ACC112 (cell line): ENCODE results near the gene GNAO1.
"Not testable (repeated sequence)": the region's sequence is repeated elsewhere in the genome, so short reads cannot be mapped to it uniquely, and the experiment has no call there.

Source experiments
- H2AFZ ChIP-seq: fragments of 200-600 bp; sonication (generic); one replicate; pipeline ENCODE4 v1.6.0; 2017; ENCODE audit warnings: antibody characterized with exemption, low read length; ENCODE audit not compliant: unreplicated experiment
- H3K27ac ChIP-seq: fragments of 200-600 bp; sonication (generic); 2 replicates; pipeline ENCODE4 v1.5.1; 2014; ENCODE audit warnings: low read depth, mild to moderate bottlenecking, antibody characterized with exemption, low read length, moderate library complexity
- H3K27me3 ChIP-seq: fragments of 200-600 bp; sonication (generic); 2 replicates; pipeline ENCODE4 v1.6.1; 2014; ENCODE audit warnings: mild to moderate bottlenecking, antibody characterized with exemption, low read length, moderate library complexity, mixed read lengths; ENCODE audit not compliant: insufficient read depth
- H3K36me3 ChIP-seq: fragments of 200-600 bp; sonication (generic); 2 replicates; pipeline ENCODE4 v1.6.1; 2016; ENCODE audit warnings: mild to moderate bottlenecking, antibody characterized with exemption, low read length, moderate library complexity, mixed read lengths; ENCODE audit not compliant: insufficient read depth
- H3K4me1 ChIP-seq: fragments of 200-600 bp; sonication (generic); one replicate; pipeline ENCODE4 v1.6.1; 2016; ENCODE audit warnings: low read length, mixed read lengths; ENCODE audit not compliant: insufficient read depth, unreplicated experiment, control insufficient read depth
- H3K4me3 ChIP-seq: fragments of 200-600 bp; sonication (generic); 2 replicates; pipeline ENCODE4 v1.5.1; 2014; ENCODE audit warnings: mild to moderate bottlenecking, low read depth, low read length
- H3K79me2 ChIP-seq: fragments of 200-600 bp; sonication (generic); one replicate; pipeline ENCODE4 v1.6.0; 2016; ENCODE audit warnings: low read length; ENCODE audit not compliant: control insufficient read depth, unreplicated experiment, insufficient read depth

The GNAO1 gene

DNA sequence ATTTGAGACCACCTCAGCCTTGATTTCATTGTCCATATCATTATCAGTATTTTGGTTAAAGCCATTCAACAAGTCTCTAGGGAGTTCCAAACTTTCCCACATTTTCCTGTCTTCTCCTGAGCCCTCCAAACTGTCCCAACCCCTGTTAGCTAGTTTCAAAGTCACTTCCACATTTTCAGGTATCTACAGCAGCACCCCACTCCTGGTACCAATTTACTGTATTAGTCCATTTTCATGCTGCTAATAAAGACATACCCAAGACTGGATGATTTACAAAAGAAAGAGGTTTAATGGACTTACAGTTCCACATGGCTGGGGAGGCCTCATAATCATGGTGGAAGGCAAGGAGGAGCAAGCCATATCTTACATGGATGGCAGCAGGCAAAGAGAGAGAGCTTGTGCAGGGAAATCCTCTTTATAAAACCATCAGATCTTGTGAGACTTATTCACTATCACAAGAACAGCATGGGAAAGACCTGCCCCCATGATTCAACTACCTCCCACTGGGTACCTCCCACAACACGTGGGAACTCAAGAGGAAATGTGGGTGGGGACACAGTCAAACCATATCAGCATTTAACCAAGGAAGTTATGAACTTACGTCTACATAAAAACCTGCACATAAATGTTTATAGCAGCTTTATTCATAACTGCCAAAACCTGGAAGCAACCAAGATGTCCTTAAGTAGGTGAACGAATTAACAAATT lies 189.6 kb downstream of the GNAO1 start:
- H3K4me1 ChIP-seq, H3K27me3 ChIP-seq, H2AFZ ChIP-seq, H3K27ac ChIP-seq, H3K79me2 ChIP-seq, H3K4me3 ChIP-seq: not testable (repeated sequence)
- H3K36me3 ChIP-seq = peaks cover 68% of the 10 kb centered on the region

DNA sequence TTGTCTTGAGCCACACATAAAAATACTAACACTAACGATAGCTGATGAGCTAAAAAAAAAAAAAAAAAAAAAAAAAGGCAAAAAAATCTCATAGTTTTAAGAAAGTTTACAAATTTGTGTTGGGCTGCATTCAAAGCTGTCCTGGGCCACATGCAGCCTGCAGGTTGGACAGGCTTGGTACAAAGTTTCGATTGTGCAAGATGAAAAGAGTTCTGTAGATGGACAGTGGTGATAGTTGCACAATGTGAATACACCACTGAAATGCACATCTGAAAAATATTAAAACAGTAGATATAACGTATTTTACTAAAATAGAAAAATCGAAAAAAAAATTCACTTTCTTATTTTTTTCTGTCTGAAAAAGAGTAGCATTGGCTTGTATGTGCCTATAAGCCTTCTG lies 191.2 kb downstream of the GNAO1 start:
- Histone ChIP-seq H2AFZ (no peak overlapping the region), H3K27ac (no peak overlapping the region), H3K4me1 (no peaks in the 10 kb centered on the region), H3K79me2 (no peaks in the 10 kb centered on the region), H3K36me3 (peaks cover 65% of the 10 kb centered on the region), H3K27me3 (no peaks in the 10 kb centered on the region), H3K4me3 (no peak overlapping the region)

DNA sequence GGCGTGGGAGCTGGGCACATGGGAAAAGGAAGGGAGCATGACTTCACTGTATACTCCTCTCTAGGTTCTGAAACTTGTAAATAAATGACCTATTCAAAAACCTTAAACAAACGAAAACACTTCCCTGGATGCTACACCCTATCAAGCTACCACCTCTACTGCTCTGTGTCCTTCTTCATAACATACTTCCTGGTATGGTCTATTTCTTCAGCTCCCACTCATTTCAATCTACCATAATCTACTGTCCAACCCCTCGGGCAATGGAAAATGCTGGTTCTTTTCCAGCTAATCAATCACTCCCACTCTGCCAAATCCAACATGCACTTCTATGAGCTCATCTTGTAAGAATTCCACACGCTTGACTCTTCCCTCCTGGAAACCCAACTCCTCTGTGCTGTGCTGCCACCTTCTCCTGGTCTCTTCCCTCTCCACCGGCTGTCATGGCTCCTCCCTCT lies 191.6 kb downstream of the GNAO1 start:
- Histone ChIP-seq H3K27me3 (no peaks in the 10 kb centered on the region), H2AFZ (no peak overlapping the region), H3K4me3 (no peak overlapping the region), H3K79me2 (no peaks in the 10 kb centered on the region), H3K36me3 (peaks cover 62% of the 10 kb centered on the region), H3K4me1 (no peaks in the 10 kb centered on the region), H3K27ac (no peak overlapping the region)

DNA sequence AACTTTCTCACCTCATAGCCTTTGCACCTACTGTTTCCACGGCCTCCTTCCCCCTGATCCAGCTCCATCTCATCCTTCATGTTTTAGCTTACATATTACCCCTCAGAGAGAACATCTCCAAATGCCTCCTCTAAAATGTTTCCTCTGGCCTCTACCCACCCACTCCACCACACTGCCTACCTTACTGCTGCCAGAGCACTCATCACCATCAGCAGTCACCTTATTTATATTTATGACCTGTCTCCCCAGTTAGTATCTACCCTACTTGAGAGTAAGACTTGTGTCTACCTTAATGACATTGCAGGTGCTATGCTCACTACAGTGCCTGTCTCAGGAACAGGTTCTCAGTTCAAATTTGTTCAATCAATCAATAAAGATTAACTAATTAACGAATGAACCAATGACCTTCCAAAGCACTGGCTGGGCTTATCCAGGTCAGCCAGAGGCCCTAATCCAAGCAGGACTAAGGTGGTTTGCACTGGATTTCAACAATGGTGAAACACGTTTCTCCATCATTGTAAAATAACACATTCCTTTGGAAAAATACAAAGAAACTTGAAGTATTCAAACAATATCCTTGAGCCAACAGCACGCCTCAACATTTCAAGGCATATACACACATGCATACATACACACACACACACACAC lies 192.9 kb downstream of the GNAO1 start:
- no peaks in the 10 kb centered on the region for H3K27me3 ChIP-seq

DNA sequence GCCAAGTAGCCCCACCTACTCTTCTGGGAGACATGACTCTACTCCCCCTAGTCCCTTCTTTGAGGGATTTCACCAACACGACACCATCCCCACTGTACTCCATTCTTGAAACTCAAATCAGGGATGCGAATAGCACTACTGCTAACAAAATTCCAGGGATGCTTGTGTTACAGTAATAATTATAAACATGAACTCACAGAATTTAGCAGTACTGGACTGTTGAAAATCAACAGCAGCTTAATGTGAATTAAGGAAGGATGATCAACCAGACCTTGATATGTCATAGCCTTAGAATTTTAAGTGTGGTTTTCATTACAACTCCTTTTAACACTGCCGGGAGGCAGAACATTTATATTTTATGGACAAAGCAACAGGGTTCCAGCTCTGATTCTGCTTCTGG lies 196.1 kb downstream of the GNAO1 start:
- peaks cover 37% of the 10 kb centered on the region for H3K36me3 ChIP-seq

More for the DNA sequence above, 192.9 kb downstream of the GNAO1 start:
- peaks cover 7% of the 10 kb centered on the region for H3K4me1 ChIP-seq
- H3K36me3 ChIP-seq = peaks cover 58% of the 10 kb centered on the region
- H3K79me2 ChIP-seq = no peaks in the 10 kb centered on the region
- H3K4me3 ChIP-seq = no peak overlapping the region
- no peak overlapping the region for H3K27ac ChIP-seq
- H2AFZ ChIP-seq = no peak overlapping the region

DNA sequence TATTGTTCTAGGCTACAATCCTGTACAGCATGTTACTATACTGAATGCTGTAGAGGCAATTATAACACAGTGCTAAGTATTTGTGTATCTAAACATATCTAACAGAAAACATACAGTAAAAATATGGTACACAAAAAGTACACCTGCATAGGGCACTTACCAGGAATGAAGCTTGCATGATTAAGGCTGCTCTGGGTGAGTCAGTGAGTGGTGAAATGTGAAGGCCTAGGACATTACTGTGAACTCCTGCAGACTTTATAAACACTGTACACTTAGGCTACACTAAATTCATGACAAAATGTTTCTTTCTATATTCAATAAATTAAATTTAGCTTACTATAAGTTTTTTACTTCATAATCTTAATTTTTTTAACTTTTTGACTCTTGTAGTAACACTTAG lies 196.9 kb downstream of the GNAO1 start:
- no peak overlapping the region for H3K27ac ChIP-seq
- peaks cover 30% of the 10 kb centered on the region for H3K36me3 ChIP-seq

More for the DNA sequence above, 196.1 kb downstream of the GNAO1 start:
- Histone ChIP-seq H3K4me3 (no peak overlapping the region), H3K27me3 (no peaks in the 10 kb centered on the region), H3K79me2 (no peaks in the 10 kb centered on the region), H3K27ac (no peak overlapping the region), H2AFZ (no peak overlapping the region), H3K4me1 (peaks cover 22% of the 10 kb centered on the region)

DNA sequence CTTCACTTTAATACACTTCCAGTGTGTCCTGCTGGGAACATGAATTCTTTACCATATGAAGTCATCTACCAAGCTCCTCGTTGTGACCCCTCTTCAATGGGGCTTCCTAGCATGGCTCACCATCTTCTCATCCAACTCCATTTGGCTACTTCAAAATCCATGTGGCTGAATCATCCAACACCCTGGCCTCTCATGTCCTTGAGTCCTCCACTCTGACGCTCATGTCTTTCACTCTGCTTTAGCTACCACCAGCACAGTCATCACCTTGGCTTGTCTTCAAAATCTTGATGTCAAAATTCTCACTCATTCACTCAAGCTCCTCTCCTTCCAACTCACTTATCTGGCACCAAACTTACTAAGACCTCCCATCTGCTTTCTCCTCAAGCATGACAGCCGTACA lies 198.3 kb downstream of the GNAO1 start:
- H3K27me3 ChIP-seq = no peaks in the 10 kb centered on the region
- peaks cover 18% of the 10 kb centered on the region for H3K36me3 ChIP-seq
- no peak overlapping the region for H2AFZ ChIP-seq
- peak overlapping the region; percentile 27; the same call in 1 of the 2 replicates for H3K4me3 ChIP-seq
- H3K79me2 ChIP-seq = no peaks in the 10 kb centered on the region
- H3K27ac ChIP-seq = peak overlapping the region; percentile 92
- H3K4me1 ChIP-seq = peaks cover 22% of the 10 kb centered on the region

More for the DNA sequence above, 196.9 kb downstream of the GNAO1 start:
- Histone ChIP-seq H3K79me2 (no peaks in the 10 kb centered on the region), H2AFZ (no peak overlapping the region), H3K27me3 (no peaks in the 10 kb centered on the region), H3K4me3 (no peak overlapping the region), H3K4me1 (peaks cover 22% of the 10 kb centered on the region)

DNA sequence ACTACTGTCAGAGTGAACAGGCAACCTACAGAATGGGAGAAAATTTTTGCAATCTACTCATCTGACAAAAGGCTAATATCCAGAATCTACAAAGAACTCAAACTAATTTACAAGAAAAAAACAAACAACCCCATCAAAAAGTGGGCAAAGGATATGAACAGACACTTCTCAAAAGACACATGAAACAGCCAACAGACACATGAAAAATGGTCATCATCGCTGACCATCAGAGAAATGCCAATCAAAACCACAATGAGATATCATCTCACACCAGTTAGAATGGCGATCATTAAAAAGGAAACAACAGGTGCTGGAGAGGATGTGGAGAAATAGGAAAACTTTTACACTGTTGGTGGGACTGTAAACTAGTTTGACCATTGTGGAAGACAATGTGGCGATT lies 205.4 kb downstream of the GNAO1 start:
- H3K4me1 ChIP-seq, H3K79me2 ChIP-seq, H3K4me3 ChIP-seq, H3K27me3 ChIP-seq, H3K36me3 ChIP-seq, H2AFZ ChIP-seq, H3K27ac ChIP-seq: not testable (repeated sequence)

DNA sequence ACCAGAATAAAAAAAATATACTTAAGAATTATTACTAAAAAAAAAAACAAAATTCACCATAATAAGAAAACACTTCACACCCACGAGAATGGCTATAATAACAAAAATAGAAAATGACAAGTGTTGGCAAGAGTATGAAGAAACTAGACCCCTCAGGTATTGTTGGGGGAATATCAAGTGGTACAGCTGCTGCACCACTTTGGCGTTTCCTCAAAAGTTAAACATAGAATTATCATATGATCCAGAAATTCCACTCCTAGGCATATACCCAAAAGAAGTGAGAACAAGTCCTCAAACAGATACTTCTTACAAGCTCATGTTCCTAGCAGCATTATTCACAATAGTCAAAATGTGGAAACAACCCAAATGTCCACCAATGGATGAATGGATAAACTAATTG lies 207.8 kb downstream of the GNAO1 start:
- peaks cover 19% of the 10 kb centered on the region for H3K36me3 ChIP-seq
- no peak overlapping the region for H3K27ac ChIP-seq
- H2AFZ ChIP-seq = no peak overlapping the region
- no peaks in the 10 kb centered on the region for H3K4me1 ChIP-seq
- H3K4me3 ChIP-seq = no peak overlapping the region
- H3K27me3 ChIP-seq = no peaks in the 10 kb centered on the region
- H3K79me2 ChIP-seq = no peaks in the 10 kb centered on the region

DNA sequence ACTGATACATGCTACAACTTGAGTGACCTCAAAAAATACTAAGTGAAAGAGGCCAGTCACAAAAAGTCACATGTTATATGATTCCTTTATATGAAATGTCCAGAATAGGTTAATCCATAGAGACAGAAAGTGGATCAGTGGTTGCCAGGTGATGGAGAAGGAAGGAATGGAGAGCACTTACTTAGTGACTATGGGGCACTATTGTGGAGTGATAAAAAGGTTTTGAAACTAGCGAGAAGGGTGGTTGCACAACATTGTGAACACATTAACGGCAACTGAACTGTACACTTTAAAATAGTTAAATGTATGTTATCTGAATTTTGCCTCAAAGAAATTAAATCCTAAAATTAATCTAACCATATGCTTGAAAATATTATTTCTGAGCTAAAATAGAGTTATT lies 208.2 kb downstream of the GNAO1 start:
- peaks cover 19% of the 10 kb centered on the region for H3K36me3 ChIP-seq
- H3K4me1 ChIP-seq = no peaks in the 10 kb centered on the region
- no peak overlapping the region for H3K27ac ChIP-seq
- H3K27me3 ChIP-seq = no peaks in the 10 kb centered on the region
- no peak overlapping the region for H2AFZ ChIP-seq
- no peak overlapping the region for H3K4me3 ChIP-seq
- H3K79me2 ChIP-seq = no peaks in the 10 kb centered on the region

DNA sequence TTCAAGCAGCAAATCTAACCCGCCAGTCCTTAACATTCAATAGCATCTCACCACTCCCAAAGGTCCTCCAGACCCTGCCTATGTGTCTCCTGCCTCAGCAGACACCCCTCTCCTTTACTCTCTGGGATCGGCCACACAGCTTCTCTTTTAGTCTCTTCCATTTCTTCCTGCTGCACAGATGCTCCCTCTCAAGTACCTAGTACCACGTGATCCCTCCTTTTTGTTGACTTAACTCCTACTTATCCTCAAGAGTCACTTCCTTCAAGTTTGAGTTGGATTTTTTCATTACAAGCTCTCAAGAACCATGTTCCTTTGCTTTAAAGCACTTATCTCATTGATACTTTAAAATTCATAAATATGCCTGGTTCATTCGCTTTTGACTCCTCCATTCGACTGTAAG lies 209.2 kb downstream of the GNAO1 start:
- peaks cover 23% of the 10 kb centered on the region for H3K36me3 ChIP-seq
- no peaks in the 10 kb centered on the region for H3K79me2 ChIP-seq
- H3K27me3 ChIP-seq = no peaks in the 10 kb centered on the region
- no peak overlapping the region for H3K4me3 ChIP-seq
- H3K4me1 ChIP-seq = no peaks in the 10 kb centered on the region
- no peak overlapping the region for H2AFZ ChIP-seq
- H3K27ac ChIP-seq = no peak overlapping the region
